NB4 (cell line): ENCODE measurements around the gene PPP1R3F.

Source experiments
- MYC ChIP-seq: IDR thresholded peaks from 2 replicates; pipeline ENCODE4 v1.6.1; 2011; ENCODE audit warnings: low read depth, low read length
- POLR2A ChIP-seq: IDR thresholded peaks from 2 replicates; pipeline ENCODE4 v1.6.1; 2011; ENCODE audit warnings: mild to moderate bottlenecking; ENCODE audit not compliant: insufficient read length; ENCODE audit errors: extremely low read depth
- TF ChIP-seq, protein P1 (sequence below): IDR thresholded peaks from one replicate; pipeline ENCODE4 v1.5.1; 2012; ENCODE audit warnings: low read depth, low read length

GRCh38 chrX:49269767-49270248 lies at the start of gene PPP1R3F:
- TF ChIP-seq, protein P1, sequence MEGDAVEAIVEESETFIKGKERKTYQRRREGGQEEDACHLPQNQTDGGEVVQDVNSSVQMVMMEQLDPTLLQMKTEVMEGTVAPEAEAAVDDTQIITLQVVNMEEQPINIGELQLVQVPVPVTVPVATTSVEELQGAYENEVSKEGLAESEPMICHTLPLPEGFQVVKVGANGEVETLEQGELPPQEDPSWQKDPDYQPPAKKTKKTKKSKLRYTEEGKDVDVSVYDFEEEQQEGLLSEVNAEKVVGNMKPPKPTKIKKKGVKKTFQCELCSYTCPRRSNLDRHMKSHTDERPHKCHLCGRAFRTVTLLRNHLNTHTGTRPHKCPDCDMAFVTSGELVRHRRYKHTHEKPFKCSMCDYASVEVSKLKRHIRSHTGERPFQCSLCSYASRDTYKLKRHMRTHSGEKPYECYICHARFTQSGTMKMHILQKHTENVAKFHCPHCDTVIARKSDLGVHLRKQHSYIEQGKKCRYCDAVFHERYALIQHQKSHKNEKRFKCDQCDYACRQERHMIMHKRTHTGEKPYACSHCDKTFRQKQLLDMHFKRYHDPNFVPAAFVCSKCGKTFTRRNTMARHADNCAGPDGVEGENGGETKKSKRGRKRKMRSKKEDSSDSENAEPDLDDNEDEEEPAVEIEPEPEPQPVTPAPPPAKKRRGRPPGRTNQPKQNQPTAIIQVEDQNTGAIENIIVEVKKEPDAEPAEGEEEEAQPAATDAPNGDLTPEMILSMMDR, result no peak
- TF ChIP-seq POLR2A (peak; percentile 51), MYC (no peak)
